Neural progenitor cell (in vitro differentiated cells): Measurements from ENCODE around the gene PLA2G4E.

Experiments used
- EZH2 ChIP-seq: fragments of 200-600 bp; sonication (generic); IDR thresholded peaks from 2 replicates; pipeline ENCODE4 v1.6.1; 2017; ENCODE audit warnings: antibody characterized with exemption, mild to moderate bottlenecking, moderate library complexity
- EZH2phosphoT487 ChIP-seq: fragments of 200-600 bp; sonication (generic); IDR thresholded peaks from 2 replicates; pipeline ENCODE4 v1.6.1; 2017; ENCODE audit warnings: antibody characterized with exemption
- TF ChIP-seq, protein P1 (sequence below): fragments of 200-600 bp; sonication (generic); IDR thresholded peaks from 2 replicates; pipeline ENCODE4 v1.5.1; 2017; ENCODE audit warnings: antibody characterized with exemption, mild to moderate bottlenecking

DNA sequence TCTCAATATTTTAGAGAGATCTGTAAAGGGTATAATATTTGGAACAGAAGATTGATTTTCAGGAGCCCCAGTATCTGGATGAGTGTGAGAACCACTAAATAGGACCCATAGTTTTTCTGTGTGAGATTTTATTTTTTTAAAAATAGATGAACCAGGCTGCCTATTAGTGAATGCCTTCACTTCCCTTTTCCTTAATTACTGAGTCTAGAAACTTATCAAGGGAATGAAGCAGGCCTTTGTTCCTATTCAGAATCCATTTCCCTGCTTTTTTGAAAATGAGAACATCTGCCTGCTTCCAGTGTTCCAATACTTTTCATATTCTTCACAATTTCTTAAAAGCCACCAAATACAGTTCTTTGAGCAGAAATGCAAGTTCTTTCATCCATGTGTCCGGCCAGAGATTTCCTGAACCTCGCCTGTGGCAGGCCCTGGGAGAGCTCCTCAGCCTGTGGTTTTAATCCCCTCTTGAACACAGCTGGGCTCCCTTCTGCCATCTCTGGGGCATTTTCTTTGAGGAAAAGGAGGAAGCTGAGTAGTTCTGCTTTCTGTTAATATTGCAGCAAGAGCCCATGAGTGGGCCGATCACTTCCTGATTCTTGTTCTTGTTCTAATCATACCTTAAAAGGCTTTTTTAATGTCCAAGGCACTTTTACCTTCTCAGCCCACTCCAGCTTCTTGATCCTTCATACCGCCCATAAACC, 53.2 kb downstream of the PLA2G4E start:
- TF ChIP-seq, protein P1, sequence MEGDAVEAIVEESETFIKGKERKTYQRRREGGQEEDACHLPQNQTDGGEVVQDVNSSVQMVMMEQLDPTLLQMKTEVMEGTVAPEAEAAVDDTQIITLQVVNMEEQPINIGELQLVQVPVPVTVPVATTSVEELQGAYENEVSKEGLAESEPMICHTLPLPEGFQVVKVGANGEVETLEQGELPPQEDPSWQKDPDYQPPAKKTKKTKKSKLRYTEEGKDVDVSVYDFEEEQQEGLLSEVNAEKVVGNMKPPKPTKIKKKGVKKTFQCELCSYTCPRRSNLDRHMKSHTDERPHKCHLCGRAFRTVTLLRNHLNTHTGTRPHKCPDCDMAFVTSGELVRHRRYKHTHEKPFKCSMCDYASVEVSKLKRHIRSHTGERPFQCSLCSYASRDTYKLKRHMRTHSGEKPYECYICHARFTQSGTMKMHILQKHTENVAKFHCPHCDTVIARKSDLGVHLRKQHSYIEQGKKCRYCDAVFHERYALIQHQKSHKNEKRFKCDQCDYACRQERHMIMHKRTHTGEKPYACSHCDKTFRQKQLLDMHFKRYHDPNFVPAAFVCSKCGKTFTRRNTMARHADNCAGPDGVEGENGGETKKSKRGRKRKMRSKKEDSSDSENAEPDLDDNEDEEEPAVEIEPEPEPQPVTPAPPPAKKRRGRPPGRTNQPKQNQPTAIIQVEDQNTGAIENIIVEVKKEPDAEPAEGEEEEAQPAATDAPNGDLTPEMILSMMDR = no peak
- TF ChIP-seq EZH2 (no peak), EZH2phosphoT487 (no peak)
